GM12878 (cell line): ENCODE data around the gene DUSP16. TPM values are rescaled to one million over a fixed set of nuclear protein-coding genes. Genes with fewer than 3 reads are reported as not detected.

ENCODE experiments used
- BCL3 ChIP-seq: IDR thresholded peaks from 2 replicates; pipeline ENCODE4 v1.6.1; 2011; ENCODE audit warnings: borderline replicate concordance, low read depth, mild to moderate bottlenecking, moderate library complexity, low read length; ENCODE audit not compliant: insufficient read depth, poor library complexity, severe bottlenecking
- CBFB ChIP-seq: IDR thresholded peaks from 2 replicates; pipeline ENCODE4 v1.6.1; 2016; ENCODE audit warnings: antibody characterized with exemption, low read depth
- JUND ChIP-seq: IDR thresholded peaks from 2 replicates; pipeline ENCODE4 v1.6.1; 2012; ENCODE audit warnings: low read depth, mild to moderate bottlenecking, low read length, improper control_type of control experiment, moderate library complexity
- LARP7 ChIP-seq: fragments of 450-650 bp; IDR thresholded peaks from 2 replicates; pipeline ENCODE4 v1.6.1; 2017; ENCODE audit warnings: mild to moderate bottlenecking
- NKRF ChIP-seq: fragments of 450-650 bp; conservative IDR thresholded peaks from 2 replicates; pipeline ENCODE4 v1.6.1; 2017; ENCODE audit warnings: mild to moderate bottlenecking, moderate library complexity
- RAD51 ChIP-seq: fragments of 450-650 bp; IDR thresholded peaks from 2 replicates; pipeline ENCODE4 v1.6.1; 2016; ENCODE audit warnings: moderate library complexity, mild to moderate bottlenecking, inconsistent platforms
- RUNX3 ChIP-seq: IDR thresholded peaks from 2 replicates; pipeline ENCODE4 v1.6.1; 2012; ENCODE audit warnings: low read length, inconsistent platforms
- SKIL ChIP-seq: fragments of 450-650 bp; IDR thresholded peaks from 2 replicates; pipeline ENCODE4 v1.6.1; 2017; ENCODE audit warnings: mild to moderate bottlenecking, low read depth, inconsistent platforms; ENCODE audit not compliant: poor library complexity, severe bottlenecking
- TBL1XR1 ChIP-seq: IDR thresholded peaks from 2 replicates; pipeline ENCODE4 v1.6.1; 2012; ENCODE audit warnings: low read depth, low read length, improper control_type of control experiment
- ZNF687 ChIP-seq: fragments of 450-650 bp; IDR thresholded peaks from 2 replicates; pipeline ENCODE4 v1.6.1; 2017; ENCODE audit warnings: mild to moderate bottlenecking, moderate library complexity
- polyA plus RNA-seq, 11 experiments: library from polyadenylated mRNA; depleted of rRNA in 4 of 11; unstranded in 6 of 11; stranded (reverse) in 5 of 11; fragments of >200 nt; fragmentation: Nextera tagmentation in 4 of 11; fragmentation: Illumina TruSeq in 1 of 11; extraction: Ambion mirVana in 4 of 11; extraction: Trizol in 1 of 11; gene quantifications; 1 replicate in 1 of 11; 2 replicates in 10 of 11; pipeline versions ENCODE4 v1.2.1 to v1.2.3, GENCODE V29; 2011 to 2016; ENCODE audit warnings: inconsistent platforms in 2 of 11, missing spikeins in 2 of 11, low read depth in 1 of 11
- total RNA-seq, 4 experiments: library from RNA; depleted of rRNA in 3 of 4; stranded (reverse); fragments of >200 nt in 3 of 4; fragmentation: Illumina TruSeq in 1 of 4; extraction: Trizol in 1 of 4; gene quantifications; 2 replicates each; pipeline versions ENCODE4 v1.2.1 to v1.2.3, GENCODE V29; 2013 to 2021
- TF ChIP-seq, protein P1 (sequence below): fragments of 450-650 bp; IDR thresholded peaks from 2 replicates; pipeline ENCODE4 v1.6.1; 2017; ENCODE audit warnings: mild to moderate bottlenecking, moderate library complexity

DUSP16 gene
- total and polyA plus RNA-seq, 10 of the 15 experiments (the other 5 are each of a cell fraction or from before 2014, with no cell fraction given), result 3.9 to 75.3 (median 26.8) TPM

DNA sequence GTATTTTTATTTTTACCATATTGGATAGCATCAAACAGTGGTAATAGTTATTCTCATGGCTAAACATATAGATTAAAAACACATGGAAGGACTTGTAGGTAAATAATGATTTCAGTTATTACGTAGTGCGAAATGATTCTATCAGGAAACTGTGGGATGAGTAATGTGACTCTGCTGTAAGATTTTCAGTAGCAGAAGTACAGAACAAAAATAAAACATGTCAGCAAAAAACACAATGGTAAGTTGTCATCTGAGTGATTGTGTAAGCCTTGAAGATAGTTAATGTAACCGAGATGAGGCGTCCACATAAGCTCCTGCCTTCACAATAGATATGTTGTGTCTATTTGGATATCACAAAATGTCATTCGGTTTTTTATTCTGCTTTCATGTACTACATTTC is 106.0 kb downstream of the DUSP16 start (continued):
- TF ChIP-seq ZNF687 (no peak), TBL1XR1 (no peak), RAD51 (no peak), LARP7 (no peak), CBFB (no peak), JUND (no peak), SKIL (no peak), BCL3 (no peak), NKRF (no peak), RUNX3 (no peak)
- TF ChIP-seq, protein P1, sequence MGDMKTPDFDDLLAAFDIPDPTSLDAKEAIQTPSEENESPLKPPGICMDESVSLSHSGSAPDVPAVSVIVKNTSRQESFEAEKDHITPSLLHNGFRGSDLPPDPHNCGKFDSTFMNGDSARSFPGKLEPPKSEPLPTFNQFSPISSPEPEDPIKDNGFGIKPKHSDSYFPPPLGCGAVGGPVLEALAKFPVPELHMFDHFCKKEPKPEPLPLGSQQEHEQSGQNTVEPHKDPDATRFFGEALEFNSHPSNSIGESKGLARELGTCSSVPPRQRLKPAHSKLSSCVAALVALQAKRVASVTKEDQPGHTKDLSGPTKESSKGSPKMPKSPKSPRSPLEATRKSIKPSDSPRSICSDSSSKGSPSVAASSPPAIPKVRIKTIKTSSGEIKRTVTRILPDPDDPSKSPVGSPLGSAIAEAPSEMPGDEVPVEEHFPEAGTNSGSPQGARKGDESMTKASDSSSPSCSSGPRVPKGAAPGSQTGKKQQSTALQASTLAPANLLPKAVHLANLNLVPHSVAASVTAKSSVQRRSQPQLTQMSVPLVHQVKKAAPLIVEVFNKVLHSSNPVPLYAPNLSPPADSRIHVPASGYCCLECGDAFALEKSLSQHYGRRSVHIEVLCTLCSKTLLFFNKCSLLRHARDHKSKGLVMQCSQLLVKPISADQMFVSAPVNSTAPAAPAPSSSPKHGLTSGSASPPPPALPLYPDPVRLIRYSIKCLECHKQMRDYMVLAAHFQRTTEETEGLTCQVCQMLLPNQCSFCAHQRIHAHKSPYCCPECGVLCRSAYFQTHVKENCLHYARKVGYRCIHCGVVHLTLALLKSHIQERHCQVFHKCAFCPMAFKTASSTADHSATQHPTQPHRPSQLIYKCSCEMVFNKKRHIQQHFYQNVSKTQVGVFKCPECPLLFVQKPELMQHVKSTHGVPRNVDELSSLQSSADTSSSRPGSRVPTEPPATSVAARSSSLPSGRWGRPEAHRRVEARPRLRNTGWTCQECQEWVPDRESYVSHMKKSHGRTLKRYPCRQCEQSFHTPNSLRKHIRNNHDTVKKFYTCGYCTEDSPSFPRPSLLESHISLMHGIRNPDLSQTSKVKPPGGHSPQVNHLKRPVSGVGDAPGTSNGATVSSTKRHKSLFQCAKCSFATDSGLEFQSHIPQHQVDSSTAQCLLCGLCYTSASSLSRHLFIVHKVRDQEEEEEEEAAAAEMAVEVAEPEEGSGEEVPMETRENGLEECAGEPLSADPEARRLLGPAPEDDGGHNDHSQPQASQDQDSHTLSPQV, result no peak
